Hematopoietic multipotent progenitor cell treated with erythropoietin and hydrocortisone succinate and interleukin-3 and kit ligand, for 4 days (in vitro differentiated cells): ENCODE data around the gene NME1.
"Not testable (repeated sequence)": the region's sequence is repeated elsewhere in the genome, so short reads cannot be mapped to it uniquely, and the experiment has no call there.

Source experiments
- DNase-seq: peaks from one replicate; pipeline ENCODE4 v3.0.0-alpha.2; 2015

The NME1 gene

DNA sequence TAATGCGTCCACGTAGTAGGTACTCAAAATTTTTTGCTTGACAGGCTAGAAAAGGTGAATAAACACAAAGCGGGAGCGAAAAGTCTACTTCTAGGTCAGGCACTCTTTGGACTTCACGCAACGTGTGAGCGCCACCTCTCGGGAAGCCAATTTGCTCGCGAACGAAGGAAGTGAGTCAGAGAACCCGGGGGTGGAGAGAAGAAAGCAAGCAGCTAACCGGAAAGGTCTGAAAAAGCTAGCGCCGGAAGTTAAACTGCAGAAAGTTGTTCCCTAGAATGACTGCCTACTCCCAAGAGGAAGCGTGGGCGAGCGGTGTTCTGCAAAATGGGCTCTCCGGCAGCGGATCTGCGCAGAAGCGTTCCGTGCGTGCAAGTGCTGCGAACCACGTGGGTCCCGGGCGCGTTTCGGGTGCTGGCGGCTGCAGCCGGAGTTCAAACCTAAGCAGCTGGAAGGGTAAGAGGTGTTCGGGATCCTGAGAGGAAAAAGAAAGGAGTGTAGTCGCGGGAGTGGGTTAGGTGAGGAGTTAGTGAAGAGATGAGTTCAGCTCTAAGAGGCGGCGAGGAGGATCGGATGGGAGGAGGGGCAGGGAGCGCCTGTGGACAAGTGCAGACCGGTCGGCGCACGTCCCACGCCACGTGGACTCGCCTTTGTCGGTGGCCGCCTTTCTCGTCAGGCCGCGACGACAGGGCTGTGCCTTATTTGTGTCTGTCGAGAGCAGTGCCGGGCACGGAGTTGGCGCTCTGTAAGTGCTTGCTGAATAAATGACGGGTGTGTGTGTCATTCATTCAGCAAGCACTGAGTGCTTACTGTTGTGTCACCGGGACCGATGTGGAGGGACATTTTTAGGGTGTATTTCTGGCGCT, at the start of gene NME1:
TSS of gene NME1 (plus strand) at position 350 of the 863 bp plus-strand sequence. CDS start 2,096 bp downstream, outside the sequence.
- peak; percentile 100 for DNase-seq

DNA sequence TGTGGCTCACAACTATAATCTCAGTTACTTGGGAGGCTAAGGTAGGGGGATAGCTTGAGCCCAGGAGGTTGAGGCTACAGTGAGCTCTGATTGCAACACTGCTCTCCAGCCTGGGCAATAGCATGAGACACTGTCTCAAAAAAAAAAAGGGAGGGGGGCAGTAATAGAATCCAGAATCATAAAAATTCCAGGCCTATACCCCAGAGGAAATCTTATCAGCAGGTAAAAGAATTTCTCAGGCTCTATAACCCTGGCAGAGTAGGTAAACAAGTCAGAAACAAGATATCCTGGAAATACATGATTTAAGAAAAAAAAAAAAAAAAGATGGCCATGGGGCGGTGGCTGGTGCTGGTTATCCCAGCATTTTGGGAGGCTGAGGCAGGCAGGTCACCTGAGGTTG, 45.6 kb upstream of the NME1 start:
- no peak for DNase-seq

DNA sequence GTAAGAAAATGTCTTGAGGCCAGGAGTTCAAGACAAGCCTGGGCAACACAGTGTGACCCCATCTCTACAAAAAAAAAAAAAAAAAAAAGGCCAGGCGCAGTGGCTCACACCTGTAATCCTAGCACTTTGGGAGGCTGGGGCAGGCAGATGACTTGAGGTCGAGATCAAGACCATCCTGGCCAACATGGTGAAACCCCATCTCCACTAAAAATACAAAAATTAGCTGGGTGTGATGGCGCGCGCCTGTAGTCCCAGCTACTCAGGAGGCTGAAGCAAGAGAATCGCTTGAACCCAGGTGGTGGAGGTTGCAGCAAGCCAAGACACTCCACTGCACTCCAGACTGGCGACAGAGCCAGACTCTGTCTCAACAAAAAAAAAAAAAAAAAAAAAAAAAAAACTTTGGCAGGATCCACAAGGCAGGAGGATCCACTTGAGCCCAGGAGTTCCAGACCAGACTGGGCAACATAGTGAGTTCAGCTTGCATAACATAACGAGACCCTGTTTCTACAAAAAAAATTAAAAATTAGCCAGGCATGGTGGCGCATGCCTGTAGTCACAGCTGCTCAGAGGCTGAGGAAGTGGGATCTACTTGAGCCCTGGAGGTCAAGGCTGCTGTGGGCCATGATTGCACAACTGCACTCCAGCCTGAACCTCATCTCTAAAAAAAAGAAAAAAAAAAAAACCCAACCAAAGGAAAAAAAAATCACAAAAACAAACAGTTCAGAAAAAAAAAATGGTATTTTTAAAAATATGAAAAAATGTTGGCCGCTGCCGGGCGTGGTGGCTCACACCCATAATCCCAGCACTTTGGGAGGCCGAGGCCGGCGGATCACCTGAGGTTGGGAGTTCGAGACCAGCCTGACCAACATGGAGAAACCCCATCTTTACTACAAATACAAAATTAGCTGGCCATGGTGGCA, 40.8 kb upstream of the NME1 start:
- DNase-seq: peak; percentile 79

DNA sequence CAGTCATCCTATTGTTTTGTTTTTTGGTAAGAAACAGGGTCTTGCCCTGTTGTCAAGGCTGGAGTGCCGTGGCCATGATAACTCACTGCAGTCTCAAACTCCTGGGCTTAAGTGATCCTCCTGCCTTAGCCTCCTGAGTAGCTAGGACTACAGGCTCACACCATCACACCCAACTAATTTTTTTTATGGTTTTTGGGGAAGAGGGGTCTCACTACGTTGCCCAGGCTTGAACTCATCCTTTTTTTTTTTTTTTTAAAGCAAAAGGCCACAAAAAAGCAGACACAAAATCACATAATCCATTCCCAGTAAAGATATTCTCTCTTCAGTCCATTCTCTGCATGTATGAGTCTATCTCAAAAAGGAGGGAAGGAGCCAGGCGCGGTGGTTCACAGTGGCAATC, 38.2 kb upstream of the NME1 start:
- DNase-seq: no peak

DNA sequence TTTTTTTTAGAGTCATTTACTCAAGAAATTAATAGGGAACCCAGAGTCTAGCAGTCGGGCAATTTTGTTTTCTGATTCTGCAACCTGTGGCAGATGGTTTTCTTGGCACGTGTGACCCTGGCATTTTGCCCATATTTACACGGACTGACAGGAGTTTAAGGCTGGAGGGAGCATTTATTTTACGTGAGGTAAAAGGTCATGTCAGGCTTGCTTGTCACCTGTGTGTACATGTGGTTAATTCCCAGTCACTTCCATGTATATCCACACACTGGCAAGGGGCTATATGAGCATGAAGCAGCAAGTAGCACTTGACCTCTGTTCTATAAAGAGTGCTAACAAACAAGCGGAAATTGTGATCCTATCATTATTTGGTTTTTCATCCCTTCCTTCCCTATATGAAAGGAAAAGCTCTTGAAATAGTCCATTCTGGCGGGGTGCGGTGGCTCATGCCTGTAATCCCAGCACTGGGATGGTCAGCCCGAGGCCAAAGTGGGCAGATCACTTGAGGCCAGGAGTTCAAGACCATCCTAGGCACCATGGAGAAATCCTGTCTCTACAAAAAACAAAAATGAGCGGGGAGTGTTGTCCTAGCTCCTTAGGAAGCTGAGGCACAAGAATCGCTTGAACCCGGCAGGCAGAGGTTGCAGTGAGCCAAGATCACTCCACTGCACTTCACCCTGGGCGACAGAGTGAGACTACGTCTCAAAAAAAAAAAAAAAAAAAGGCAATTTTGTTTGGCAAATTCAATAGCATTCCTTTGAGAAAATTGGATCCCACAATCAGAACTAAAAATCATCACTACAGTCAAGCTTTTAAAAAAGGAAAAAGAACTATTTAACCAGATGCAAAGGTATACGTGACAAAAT, 34.8 kb upstream of the NME1 start:
- peak; percentile 65 for DNase-seq

DNA sequence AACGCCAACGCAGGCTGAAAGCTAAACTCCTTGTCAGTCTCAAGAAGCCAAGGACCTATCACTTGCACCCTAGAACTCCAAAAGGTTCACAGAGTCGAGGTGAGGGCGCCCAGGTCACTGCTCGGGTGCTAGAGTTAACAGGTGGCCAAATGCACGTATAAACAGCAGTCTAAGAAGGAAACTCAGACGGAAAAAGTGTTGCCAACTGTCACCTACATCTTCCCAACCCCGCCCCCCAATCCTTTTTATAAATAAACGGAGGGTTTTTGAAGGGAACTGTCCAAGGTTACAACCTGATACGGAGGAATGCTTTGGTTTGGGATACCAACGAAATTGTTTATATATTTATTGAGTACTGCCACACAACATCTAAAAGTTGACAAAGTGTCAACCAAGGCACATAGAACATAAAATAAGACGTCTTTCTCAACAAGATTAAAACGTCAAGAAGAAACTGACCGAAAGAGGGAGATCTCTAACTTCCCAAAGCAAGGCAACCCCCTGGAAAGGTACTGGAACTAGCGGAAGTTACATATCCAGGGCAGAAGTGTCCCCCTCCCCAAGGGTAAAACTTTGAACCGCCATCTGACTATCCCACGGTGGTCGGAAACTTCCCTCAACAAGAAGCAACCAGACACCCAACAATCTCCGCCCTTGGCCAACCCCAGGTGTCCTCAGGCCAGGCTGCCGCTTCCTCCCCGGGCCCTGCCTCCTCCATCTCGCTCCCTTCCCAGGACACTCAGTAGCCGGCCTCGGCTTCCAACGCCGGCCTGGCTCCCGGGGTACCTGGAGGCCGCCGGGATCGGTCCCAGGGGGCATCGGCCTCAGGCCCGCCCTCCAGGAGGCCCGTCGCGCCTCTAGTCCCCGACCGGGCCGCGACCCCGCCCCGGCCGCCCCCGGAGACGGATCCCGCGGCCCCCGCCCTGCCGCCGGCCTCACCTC, 33.7 kb upstream of the NME1 start:
- DNase-seq: peak; percentile 73

DNA sequence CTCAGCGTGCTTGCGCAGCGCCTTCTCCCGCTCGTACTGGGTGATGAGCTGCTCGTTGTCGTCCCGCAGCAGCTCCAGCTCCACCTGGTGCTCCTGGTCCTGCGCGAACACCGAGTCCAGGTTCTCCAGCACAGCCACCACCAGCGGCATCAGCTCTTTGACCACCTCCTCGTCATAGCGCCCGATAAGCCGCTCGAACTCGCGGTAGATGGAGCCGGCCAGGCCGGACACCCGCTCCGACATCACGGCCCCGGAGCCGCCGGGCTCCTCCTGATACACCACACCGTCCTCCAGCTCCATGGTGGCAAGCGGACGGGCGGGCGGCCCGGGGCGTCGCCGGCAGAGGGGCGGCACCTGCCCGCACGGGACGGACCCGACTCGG, 33.0 kb upstream of the NME1 start:
- DNase-seq: peak; percentile 57

DNA sequence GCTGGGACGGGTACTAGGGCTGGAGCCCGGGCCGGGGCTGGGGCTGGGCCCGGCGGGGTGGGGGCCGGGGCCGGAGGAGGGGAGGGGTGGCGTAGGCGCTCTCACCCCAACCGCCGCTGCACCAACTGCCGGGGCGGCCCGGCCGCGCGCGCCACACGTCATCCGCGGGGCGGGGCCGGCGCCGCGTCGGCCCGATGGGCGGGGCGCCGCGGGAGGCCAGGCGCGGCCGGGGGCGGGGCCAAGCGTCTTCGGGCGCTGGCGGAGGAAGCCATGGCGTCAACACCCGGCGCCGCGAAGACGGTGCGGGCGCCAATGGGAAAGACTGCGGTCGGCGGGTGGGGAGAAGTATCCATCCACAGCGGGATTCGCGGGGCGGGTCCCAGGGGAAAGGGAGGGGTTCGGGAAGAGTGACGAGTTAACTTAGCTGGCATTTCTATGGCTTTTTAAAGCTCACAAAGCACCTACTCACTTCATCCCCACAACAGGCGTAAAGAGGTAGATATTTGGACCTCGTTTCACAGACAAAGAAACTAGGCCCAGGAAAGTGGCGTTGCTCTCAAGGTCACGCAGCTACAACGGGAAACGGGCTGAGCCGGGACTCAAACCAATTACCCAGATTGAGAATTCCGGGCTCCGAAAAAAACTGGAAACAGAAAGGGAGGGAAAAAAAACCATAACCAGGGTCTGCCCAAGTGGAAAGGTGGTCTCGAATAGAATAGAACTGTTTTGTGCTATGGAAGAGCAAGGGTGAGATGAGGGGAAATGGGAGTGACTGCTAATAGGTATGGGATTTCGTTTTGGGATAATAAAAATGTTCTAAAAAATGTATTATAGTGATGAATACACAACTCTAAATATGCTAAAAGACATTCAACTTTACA, 32.4 kb upstream of the NME1 start, which contains the start of gene SPAG9:
TSS of gene SPAG9 (minus strand) at position 130 of the 881 bp plus-strand sequence. CDS start 212 bp downstream, outside the sequence.
- DNase-seq: peak; percentile 98

DNA sequence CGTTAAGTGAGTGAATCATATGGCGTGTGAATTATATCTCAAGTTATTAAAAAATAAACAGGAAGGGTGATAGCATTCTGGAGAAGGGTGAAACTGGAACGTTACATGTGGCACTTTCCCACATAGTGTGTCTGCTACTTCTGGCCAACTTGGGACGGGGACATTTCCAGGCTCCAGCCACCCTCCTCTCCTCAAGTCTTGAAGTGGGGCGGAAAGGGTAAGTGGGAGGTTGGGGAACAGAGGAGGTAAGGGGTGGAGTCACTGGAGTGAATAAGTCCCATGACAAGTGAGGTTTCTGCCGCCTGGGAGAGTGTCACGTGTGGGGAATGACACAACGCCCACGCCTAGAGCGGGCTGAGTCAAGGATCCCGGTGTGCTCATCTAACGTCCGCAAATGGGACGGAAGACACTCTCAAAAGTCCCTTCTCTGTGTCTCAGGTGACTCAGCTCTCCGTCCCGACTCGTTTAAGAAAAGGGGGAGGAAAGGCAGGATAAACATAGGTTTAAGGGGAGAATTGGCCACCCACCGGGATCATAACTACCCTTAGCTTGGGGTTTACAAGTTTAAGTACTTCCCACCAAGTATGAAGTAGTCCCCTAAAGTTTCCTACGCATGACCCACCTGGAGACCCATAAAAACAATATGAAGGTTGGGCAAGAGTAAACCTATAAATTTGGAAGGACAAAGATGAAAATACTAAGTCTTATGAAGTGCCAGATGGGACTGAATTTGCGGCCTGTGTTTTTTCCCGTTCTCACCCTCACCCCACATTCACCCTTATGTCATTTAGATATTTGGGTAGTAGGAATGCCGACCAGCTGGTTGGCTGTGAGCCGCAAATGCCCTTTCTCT, 31.5 kb upstream of the NME1 start:
- peak; percentile 96 for DNase-seq

DNA sequence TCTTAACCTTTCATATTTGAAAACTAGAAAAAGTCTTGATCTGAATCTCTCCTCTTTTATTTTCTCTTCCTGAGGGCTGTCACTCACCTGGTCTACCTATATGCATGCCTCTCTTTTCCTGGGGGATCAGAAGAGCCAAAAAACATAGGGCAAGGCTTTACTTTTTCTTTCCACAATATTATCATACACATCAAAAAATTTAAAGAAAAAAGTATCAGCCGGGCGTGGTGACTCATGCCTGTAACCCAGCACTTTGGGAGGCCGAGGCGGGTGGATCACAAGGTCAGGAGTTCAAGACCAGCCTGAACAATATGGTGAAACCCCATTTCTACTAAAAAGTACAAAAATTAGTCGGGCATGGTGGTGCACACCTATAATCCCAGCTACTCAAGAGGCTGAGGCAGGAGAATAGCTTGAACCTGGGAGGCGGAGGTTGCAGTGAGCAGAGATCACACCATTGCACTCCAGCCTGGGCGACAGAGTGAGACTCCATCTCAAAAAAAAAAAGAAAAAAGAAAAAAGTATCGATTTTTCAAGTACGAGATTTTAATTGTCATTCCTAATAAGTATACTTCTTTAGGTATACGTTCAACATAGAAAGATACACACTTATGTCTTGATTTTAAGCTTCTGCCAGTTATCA, 30.8 kb upstream of the NME1 start:
- not testable (repeated sequence) for DNase-seq

DNA sequence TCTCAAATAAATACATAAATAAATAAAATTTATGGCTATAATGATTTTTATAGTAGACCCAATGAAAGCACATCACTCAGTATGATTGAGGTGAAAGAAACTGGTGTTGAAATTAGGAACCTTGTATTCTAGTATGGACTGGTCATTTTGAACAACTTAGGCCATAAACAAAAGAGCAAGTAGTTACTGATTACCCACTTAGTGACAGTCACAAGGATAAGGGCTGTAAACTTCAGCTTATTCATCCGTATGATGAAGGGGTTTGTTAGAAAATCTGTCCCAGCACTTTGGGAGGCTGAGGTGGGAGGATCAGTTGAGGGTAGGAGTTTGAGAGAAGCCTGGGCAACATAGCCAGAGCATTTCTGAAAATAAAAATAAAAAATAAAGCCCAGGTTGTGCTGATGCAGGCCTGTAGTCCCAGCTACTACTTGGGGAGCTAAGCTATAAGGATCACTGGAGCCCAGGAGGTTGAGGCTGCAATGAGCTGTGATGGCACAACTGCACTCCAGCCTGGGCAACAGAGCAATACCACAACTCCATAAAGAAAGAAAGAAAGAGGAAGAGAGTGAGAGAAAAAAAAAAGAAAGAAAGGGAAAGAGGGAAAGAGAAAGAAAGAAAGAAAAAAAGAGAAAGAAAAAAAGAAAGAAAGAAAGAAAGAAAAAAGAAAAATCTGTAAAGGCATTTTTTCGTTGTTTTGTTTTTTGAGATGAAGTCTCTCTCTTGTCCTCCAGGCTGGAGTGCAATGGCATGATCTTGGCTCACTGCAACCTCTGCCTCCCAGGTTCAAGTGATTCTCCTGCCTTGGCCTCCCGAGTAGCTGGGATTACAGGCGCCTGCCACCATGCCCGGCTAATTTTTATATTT, 28.5 kb upstream of the NME1 start:
- no peak for DNase-seq

DNA sequence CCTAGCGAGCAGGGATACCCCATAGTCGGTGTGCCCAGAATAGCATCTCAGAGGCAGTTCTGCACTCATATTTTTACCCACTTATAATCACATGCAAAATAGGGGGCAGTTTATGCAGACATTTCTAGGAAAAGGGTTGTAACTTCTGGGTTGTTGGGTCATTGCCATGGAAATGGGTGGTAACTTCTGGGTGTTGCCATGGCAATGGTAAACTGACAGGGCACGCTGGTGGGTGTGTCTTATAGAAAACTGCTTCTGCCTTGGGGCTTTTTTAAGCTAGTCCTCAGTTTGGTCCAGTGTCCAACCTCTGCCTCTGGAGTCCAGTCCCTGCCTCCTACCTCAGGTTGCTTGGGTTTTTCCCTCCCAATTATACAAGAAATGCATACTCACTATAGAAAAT, 25.3 kb upstream of the NME1 start:
- DNase-seq: peak; percentile 81

DNA sequence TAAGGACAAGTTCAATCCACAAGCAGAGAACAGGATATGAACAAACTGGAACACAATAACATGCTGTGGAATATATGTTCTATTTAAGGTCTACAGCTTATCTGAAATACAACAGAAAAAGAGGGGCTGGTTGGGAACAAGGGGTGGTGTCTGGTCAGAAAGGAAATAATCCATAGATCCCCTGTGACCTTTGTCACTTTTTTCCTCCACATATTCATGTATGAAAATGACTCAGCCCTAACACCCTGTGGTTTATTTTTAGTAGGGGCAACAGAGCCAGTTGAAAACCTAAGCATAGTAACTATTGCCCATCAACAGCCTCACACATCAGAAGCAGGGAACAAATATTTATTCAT, 20.4 kb upstream of the NME1 start:
- no peak for DNase-seq

DNA sequence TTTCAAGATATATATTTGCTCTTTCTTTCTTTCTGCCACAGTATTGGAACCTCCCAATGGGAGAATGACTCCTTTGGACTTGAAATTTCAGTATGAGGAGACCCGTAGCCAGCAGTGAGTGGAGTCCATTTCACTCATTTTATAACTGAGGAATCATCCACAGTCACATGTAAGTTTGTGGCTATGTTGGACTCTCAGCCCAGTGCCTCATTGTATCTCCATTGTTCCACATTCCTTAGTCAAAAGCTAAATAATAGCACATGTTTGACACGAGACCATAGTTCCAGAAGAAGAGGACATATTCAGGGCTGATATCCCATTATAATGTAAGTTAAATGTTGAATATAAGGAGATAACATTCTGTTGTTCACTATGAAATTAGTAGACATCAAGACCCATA, 20.0 kb upstream of the NME1 start:
- DNase-seq: no peak

DNA sequence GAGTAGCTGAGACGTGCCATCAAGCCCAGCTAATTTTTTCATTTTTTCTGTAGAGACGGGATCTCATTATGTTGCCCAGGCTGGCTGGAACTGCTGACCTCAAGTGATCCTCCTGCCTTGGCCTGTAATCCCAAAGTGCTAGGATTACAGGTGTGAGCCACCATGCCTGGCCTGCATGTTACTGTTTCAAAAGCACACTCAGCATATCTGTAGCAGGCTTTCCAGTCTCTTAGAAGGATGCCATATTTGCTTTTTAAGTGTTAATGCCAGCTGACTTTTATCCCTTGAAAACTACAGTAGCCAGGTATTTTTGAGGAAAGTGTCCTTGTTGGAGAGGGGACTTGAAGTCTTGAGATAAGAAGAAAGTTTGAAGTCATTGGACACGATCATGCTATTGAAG, 17.4 kb upstream of the NME1 start:
- no peak for DNase-seq

DNA sequence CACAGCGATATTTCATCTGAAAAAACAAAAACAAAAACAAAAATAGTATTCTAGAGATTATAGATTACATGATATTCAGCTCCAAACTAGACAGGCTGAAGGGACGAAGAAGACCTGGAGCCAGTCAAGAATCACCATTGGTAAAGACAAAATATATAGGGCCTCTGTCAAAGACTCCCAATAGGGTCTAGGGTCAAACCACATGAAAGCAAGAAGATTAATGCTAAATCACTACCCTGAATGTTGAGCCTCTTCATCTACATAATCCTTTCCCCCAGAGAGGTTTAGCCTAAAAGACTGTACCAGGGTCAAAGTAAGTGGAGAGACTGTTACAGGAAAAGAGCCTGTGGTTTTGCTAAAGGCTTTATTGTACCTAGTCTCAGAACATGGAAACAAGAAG, 10.8 kb upstream of the NME1 start:
- no peak for DNase-seq

DNA sequence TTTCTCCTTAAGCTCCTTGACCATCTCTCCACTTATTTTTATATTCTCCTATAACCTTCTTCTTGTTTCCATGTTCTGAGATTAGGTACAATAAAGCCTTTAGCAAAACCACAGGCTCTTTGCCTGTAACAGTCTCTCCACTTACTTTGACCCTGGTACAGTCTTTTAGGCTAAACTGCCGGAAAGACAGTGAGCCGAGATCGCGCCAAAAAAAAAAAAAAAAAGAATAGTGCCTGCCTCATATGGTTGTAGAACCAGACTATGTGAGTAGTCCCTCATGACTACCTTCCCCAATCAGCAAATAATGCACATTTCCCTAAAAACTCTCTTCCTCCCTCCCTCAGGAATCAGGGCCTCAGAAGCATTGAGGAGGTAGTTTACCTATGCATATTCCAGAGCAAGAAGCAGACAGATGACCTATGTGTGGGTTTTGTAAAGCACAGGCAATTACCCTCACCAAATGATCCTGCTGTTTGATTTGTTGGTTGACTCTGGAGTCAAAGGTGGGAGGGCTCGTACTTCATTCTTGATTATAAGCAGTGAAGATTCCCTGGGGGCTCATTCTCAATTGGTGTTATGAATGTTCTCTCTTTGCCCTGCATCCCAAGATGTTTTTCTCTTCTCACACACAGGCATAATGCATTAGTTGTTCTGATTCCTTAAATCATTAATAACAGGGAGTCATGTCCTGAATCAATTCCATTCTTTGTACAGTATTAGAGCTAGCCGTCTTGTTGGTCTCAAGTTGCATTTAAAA, 8.9 kb upstream of the NME1 start:
- DNase-seq: no peak
